HCT116 (cell line): Measurements from ENCODE around the gene SLC46A1. TPM values are rescaled to one million over a fixed set of nuclear protein-coding genes. Genes with fewer than 3 reads are reported as not detected.

Experiments
- ATAC-seq: fragments of 200-7000 bp; cut with Tn5 transposase; 2 replicates; pipeline ENCODE4 v1.9.1; 2020; ENCODE audit warnings: mild to moderate bottlenecking, moderate library complexity
- BruUV-seq: library from RNA; stranded (reverse); fragments of 400-500 nt; replicated peaks from 2 replicates; lab custom pipeline; 2021; lab: Mats Ljungman, UMichigan
- CTCF ChIA-PET: fragments of 300-600 bp; sonication (Branson Sonifier 250); formaldehyde crosslinking; loops from one replicate; lab custom pipeline; 2021; ENCODE audit warnings: antibody characterized with exemption; lab: Charles Lee
- POLR2A ChIA-PET: fragments of 300-600, 350-600 bp; sonication (Branson Sonifier 250); formaldehyde crosslinking; loops from one replicate; lab custom pipeline; 2021; ENCODE audit warnings: antibody characterized with exemption; lab: Charles Lee
- RAD21 ChIA-PET, 2 experiments: fragments of 300-600 bp; sonication (Branson Sonifier 250); formaldehyde crosslinking; loops; one replicate each; lab custom pipeline; 2023; ENCODE audit warnings: low total read pairs in 2 of 2; ENCODE audit not compliant: uncharacterized antibody in 2 of 2, unreplicated experiment in 2 of 2, low non-redundant PET in 1 of 2; lab: Charles Lee
- DNase-seq: peaks from one replicate; pipeline ENCODE4 v3.0.0-alpha.2; 2010; ENCODE audit warnings: low read depth, low spot score
- H2AFZ ChIP-seq: fragments of 200-600 bp; shearing (Covaris generic), sonication (generic); 2 replicates; pipeline ENCODE4 v1.6.1; 2017; ENCODE audit warnings: low read depth, mixed run types, mixed read lengths, antibody characterized with exemption, low read length; ENCODE audit not compliant: poor library complexity, severe bottlenecking
- H3K27ac ChIP-seq: 2 replicates; pipeline ENCODE4 v1.5.1; 2012; ENCODE audit warnings: low read depth, low read length
- H3K27me3 ChIP-seq: fragments of 200-600 bp; sonication (generic); 2 replicates; pipeline ENCODE4 v1.6.1; 2016; ENCODE audit warnings: mixed run types, low read length, mixed read lengths; ENCODE audit not compliant: insufficient read depth
- H3K36me3 ChIP-seq, 2 experiments: fragments of 200-500 bp in 1 of 2; fragments of 200-600 bp in 1 of 2; sonication (Bioruptor generic) in 1 of 2; sonication (generic) in 1 of 2; 2 replicates each; pipeline versions ENCODE4 v1.5.1 to v1.6.1; 2014 to 2016; ENCODE audit warnings: low read length in 2 of 2, inconsistent platforms in 1 of 2, mixed read lengths in 1 of 2, mixed run types in 1 of 2; ENCODE audit not compliant: insufficient read depth in 2 of 2, control insufficient read depth in 1 of 2
- H3K4me1 ChIP-seq, 2 experiments: fragments of 200-600 bp in 1 of 2; sonication (generic) in 1 of 2; 2 replicates each; pipeline versions ENCODE4 v1.5.1 to v1.6.1; 2012 to 2017; ENCODE audit warnings: low read length in 2 of 2, inconsistent platforms in 1 of 2, mild to moderate bottlenecking in 1 of 2, mixed read lengths in 1 of 2, mixed run types in 1 of 2, moderate library complexity in 1 of 2; ENCODE audit not compliant: insufficient read depth in 2 of 2, control insufficient read depth in 1 of 2
- H3K4me2 ChIP-seq: fragments of 200-600 bp; sonication (generic); 2 replicates; pipeline ENCODE4 v1.6.1; 2017; ENCODE audit warnings: mixed run types, low read length, mixed read lengths
- H3K4me3 ChIP-seq, 2 experiments: fragments of 200-600 bp in 1 of 2; sonication (generic) in 1 of 2; replicated peaks in 1 of 2; 2 replicates each; pipeline ENCODE4 v1.5.1; 2011 to 2016; ENCODE audit warnings: low read length in 2 of 2, control low read depth in 1 of 2, low read depth in 1 of 2, mild to moderate bottlenecking in 1 of 2, mixed read lengths in 1 of 2, mixed run types in 1 of 2
- H3K79me2 ChIP-seq: fragments of 200-600 bp; sonication (generic); 2 replicates; pipeline ENCODE4 v1.6.1; 2017; ENCODE audit warnings: mild to moderate bottlenecking, mixed run types, low read length, moderate library complexity, mixed read lengths; ENCODE audit not compliant: insufficient read depth
- H3K9ac ChIP-seq: fragments of 200-600 bp; sonication (generic); 2 replicates; pipeline ENCODE4 v1.6.1; 2016; ENCODE audit warnings: low read length, mixed read lengths
- H3K9me2 ChIP-seq: fragments of 200-600 bp; sonication (generic), shearing (Covaris generic); 2 replicates; pipeline ENCODE4 v1.6.1; 2017; ENCODE audit warnings: mixed run types, mild to moderate bottlenecking, moderate library complexity; ENCODE audit not compliant: insufficient read depth
- H3K9me3 ChIP-seq, 2 experiments: fragments of 200-500 bp in 1 of 2; fragments of 200-600 bp in 1 of 2; sonication (Bioruptor generic) in 1 of 2; sonication (generic) in 1 of 2; 2 replicates each; pipeline ENCODE4 v1.6.1; 2014 to 2017; ENCODE audit warnings: low read length in 2 of 2, mixed read lengths in 2 of 2, inconsistent platforms in 1 of 2, low read depth in 1 of 2, mild to moderate bottlenecking in 1 of 2, mixed run types in 1 of 2, moderate library complexity in 1 of 2; ENCODE audit not compliant: control insufficient read depth in 1 of 2, insufficient read depth in 1 of 2
- H4K20me1 ChIP-seq: fragments of 200-600 bp; sonication (generic), shearing (Covaris generic); 2 replicates; pipeline ENCODE4 v1.6.1; 2017; ENCODE audit warnings: mixed run types, mild to moderate bottlenecking, moderate library complexity; ENCODE audit not compliant: insufficient read depth
- CBX3 ChIP-seq: IDR thresholded peaks from 2 replicates; pipeline ENCODE4 v1.6.1; 2012; ENCODE audit warnings: low read depth
- CEBPB ChIP-seq: IDR thresholded peaks from 2 replicates; pipeline ENCODE4 v1.6.1; 2012; ENCODE audit warnings: low read depth
- ELF1 ChIP-seq: IDR thresholded peaks from 2 replicates; pipeline ENCODE4 v1.6.1; 2012; ENCODE audit warnings: low read depth, borderline replicate concordance
- EZH2 ChIP-seq: fragments of 200-600 bp; sonication (generic); IDR thresholded peaks from 2 replicates; pipeline ENCODE4 v1.6.1; 2017; ENCODE audit warnings: antibody characterized with exemption, mixed run types
- EZH2phosphoT487 ChIP-seq: fragments of 200-600 bp; IDR thresholded peaks from 2 replicates; pipeline ENCODE4 v1.6.1; 2018; ENCODE audit warnings: antibody characterized with exemption, borderline replicate concordance
- FOSL1 ChIP-seq: IDR thresholded peaks from 2 replicates; pipeline ENCODE4 v1.6.1; 2012; ENCODE audit warnings: low read depth
- JUND ChIP-seq: IDR thresholded peaks from 2 replicates; pipeline ENCODE4 v1.6.1; 2012
- MAX ChIP-seq: IDR thresholded peaks from 2 replicates; pipeline ENCODE4 v1.6.1; 2012
- POLR2A ChIP-seq: IDR thresholded peaks from 2 replicates; pipeline ENCODE4 v1.7.0; 2011; ENCODE audit warnings: borderline replicate concordance; ENCODE audit not compliant: insufficient read depth, insufficient read length; ENCODE audit errors: extremely low read depth
- POLR2AphosphoS5 ChIP-seq: IDR thresholded peaks from 2 replicates; pipeline ENCODE4 v1.6.1; 2011; ENCODE audit warnings: mild to moderate bottlenecking, low read depth, low read length, moderate library complexity
- RAD21 ChIP-seq: IDR thresholded peaks from 2 replicates; pipeline ENCODE4 v1.6.1; 2012; ENCODE audit warnings: low read depth, mild to moderate bottlenecking
- REST ChIP-seq: IDR thresholded peaks from 2 replicates; pipeline ENCODE4 v1.6.1; 2012; ENCODE audit warnings: low read depth
- SIN3A ChIP-seq: IDR thresholded peaks from 2 replicates; pipeline ENCODE4 v1.6.1; 2012; ENCODE audit warnings: low read depth
- SP1 ChIP-seq: IDR thresholded peaks from 2 replicates; pipeline ENCODE4 v1.6.1; 2012; ENCODE audit warnings: low read depth
- SRF ChIP-seq: IDR thresholded peaks from 2 replicates; pipeline ENCODE4 v1.6.1; 2012; ENCODE audit warnings: low read depth
- TCF7L2 ChIP-seq: IDR thresholded peaks from 2 replicates; pipeline ENCODE4 v1.7.0; 2011; ENCODE audit warnings: borderline replicate concordance, inconsistent platforms; ENCODE audit not compliant: insufficient read depth, insufficient read length; ENCODE audit errors: extremely low read depth
- ZFX ChIP-seq: fragments of 450-650 bp; IDR thresholded peaks from 2 replicates; pipeline ENCODE4 v1.6.1; 2017
- intact Hi-C: fragments of 100-400 bp; cut with micrococcal nuclease; formaldehyde crosslinking; loops from 2 replicates; pipeline ENCODE4 v1.10.0; 2022
- total RNA-seq: library from RNA; stranded (reverse); gene quantifications from one replicate; pipeline ENCODE4 v1.2.1, GENCODE V29; 2021; ENCODE audit not compliant: unreplicated experiment
- TF ChIP-seq, protein P1 (sequence below), 3 experiments: fragments of 200-600 bp in 1 of 3; sonication (generic) in 1 of 3; IDR thresholded peaks in 2 of 3; conservative IDR thresholded peaks in 1 of 3; 2 replicates each; pipeline ENCODE4 v1.5.1; 2012 to 2017; ENCODE audit warnings: low read depth in 2 of 3, low read length in 2 of 3, antibody characterized with exemption in 1 of 3, borderline replicate concordance in 1 of 3, control low read depth in 1 of 3, mild to moderate bottlenecking in 1 of 3, mixed read lengths in 1 of 3, mixed run types in 1 of 3, moderate library complexity in 1 of 3; ENCODE audit not compliant: insufficient read depth in 1 of 3
- TF ChIP-seq, protein P2 (sequence below): IDR thresholded peaks from 2 replicates; pipeline ENCODE4 v1.6.1; 2011; ENCODE audit warnings: mild to moderate bottlenecking, low read length, moderate library complexity; ENCODE audit not compliant: insufficient replicate concordance; ENCODE audit errors: extremely low read depth

The SLC46A1 gene
- total RNA-seq, 1 experiment from 2014 or later, result 17.8 TPM

GRCh38 chr17:28392491-28392890, 13.5 kb downstream of the SLC46A1 start:
- Histone ChIP-seq H3K4me2 (no peak overlapping the region), H3K79me2 (no peaks in the 10 kb centered on the region), H3K27ac (no peak overlapping the region), H3K4me1 (no peaks in the 10 kb centered on the region), H3K9me2 (no peaks in the 10 kb centered on the region), H3K9ac (no peak overlapping the region), H3K4me3 (no peak overlapping the region), H3K36me3 (no peaks in the 10 kb centered on the region), H3K9me3 (no peaks in the 10 kb centered on the region), H3K27me3 (no peaks in the 10 kb centered on the region), H2AFZ (no peak overlapping the region), H4K20me1 (no peaks in the 10 kb centered on the region)
- DNase-seq (no peak), ATAC-seq (no peak)
- intact Hi-C loops, result no loop called here
- CTCF ChIA-PET, result no interaction called here
- POLR2A ChIA-PET, result no interaction called here
- BruUV-seq, result no TSS peak
- no peak for TF ChIP-seq SRF
- TF ChIP-seq SP1, result no peak
- TF ChIP-seq ZFX, result no peak
- no peak for TF ChIP-seq POLR2AphosphoS5
- no peak for TF ChIP-seq TCF7L2
- no peak for TF ChIP-seq POLR2A
- TF ChIP-seq CBX3, result no peak
- TF ChIP-seq RAD21, result no peak
- no peak for TF ChIP-seq MAX
- no peak for TF ChIP-seq JUND
- TF ChIP-seq SIN3A, result no peak
- TF ChIP-seq, protein P1, sequence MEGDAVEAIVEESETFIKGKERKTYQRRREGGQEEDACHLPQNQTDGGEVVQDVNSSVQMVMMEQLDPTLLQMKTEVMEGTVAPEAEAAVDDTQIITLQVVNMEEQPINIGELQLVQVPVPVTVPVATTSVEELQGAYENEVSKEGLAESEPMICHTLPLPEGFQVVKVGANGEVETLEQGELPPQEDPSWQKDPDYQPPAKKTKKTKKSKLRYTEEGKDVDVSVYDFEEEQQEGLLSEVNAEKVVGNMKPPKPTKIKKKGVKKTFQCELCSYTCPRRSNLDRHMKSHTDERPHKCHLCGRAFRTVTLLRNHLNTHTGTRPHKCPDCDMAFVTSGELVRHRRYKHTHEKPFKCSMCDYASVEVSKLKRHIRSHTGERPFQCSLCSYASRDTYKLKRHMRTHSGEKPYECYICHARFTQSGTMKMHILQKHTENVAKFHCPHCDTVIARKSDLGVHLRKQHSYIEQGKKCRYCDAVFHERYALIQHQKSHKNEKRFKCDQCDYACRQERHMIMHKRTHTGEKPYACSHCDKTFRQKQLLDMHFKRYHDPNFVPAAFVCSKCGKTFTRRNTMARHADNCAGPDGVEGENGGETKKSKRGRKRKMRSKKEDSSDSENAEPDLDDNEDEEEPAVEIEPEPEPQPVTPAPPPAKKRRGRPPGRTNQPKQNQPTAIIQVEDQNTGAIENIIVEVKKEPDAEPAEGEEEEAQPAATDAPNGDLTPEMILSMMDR (IDR thresholded peaks at IDR 0.05 in 2 of 3, conservative IDR thresholded peaks at IDR 0.05 in 1 of 3; ENCODE audit: borderline replicate concordance in 1 of 3, insufficient read depth in 1 of 3, low read depth in 2 of 3, low read length in 2 of 3), result no peak
- TF ChIP-seq REST, result no peak
- TF ChIP-seq EZH2phosphoT487, result no peak
- TF ChIP-seq EZH2, result no peak
- TF ChIP-seq, protein P2, sequence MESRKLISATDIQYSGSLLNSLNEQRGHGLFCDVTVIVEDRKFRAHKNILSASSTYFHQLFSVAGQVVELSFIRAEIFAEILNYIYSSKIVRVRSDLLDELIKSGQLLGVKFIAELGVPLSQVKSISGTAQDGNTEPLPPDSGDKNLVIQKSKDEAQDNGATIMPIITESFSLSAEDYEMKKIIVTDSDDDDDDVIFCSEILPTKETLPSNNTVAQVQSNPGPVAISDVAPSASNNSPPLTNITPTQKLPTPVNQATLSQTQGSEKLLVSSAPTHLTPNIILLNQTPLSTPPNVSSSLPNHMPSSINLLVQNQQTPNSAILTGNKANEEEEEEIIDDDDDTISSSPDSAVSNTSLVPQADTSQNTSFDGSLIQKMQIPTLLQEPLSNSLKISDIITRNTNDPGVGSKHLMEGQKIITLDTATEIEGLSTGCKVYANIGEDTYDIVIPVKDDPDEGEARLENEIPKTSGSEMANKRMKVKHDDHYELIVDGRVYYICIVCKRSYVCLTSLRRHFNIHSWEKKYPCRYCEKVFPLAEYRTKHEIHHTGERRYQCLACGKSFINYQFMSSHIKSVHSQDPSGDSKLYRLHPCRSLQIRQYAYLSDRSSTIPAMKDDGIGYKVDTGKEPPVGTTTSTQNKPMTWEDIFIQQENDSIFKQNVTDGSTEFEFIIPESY, result no peak
- no peak for TF ChIP-seq ELF1
- no peak for TF ChIP-seq FOSL1
- no peak for TF ChIP-seq CEBPB
- TF ChIP-seq, all 23 proteins: peak for 0
- RAD21 ChIA-PET, result no interaction called here
